ENCODE data around the gene IFT43. TPM values are rescaled to one million over a fixed set of nuclear protein-coding genes. Genes with fewer than 3 reads are reported as not detected.
"Not testable (repeated sequence)": the region's sequence is repeated elsewhere in the genome, so short reads cannot be mapped to it uniquely, and the experiment has no call there.

IFT43 gene
- total RNA-seq, 1 donor from 2014 or later: 8.9 TPM

DNA sequence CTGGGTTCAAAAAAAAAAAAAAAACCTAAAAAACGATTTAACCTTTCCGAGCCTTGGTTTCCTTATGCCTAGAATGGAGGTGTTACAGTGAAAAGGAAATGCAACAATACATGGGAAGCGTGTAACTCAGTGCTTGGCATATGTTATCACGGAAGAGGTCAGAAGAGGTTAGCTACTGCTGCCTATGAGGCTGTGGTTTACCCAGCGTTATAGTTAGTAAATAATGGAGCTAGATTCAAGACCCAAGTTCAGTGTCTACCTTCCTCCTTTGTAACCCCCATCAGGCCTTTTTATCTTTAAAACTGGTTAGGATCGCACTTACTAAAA lies 839 bp downstream of the IFT43 start:
- Mint-ChIP-seq H3K27me3 (peaks cover 14% of the 10 kb centered on the region), H3K27ac (no peak overlapping the region), H3K4me1 (peaks cover 18% of the 10 kb centered on the region), H3K4me3 (peak overlapping the region; percentile 89), H3K36me3 (ENCODE audit: low read depth) (peaks cover 2% of the 10 kb centered on the region), H3K9me3 (no peaks in the 10 kb centered on the region)
- intact Hi-C loops (cut with micrococcal nuclease): loop anchor here (10.0 kb wide), 1 partner anchor 168 kb away; the partner anchor contains the start of gene GPATCH2L
- no peak for DNase-seq

GRCh38 chr14:75987201-75987970 lies 1.8 kb downstream of the IFT43 start:
- Mint-ChIP-seq H3K27me3 (peaks cover 14% of the 10 kb centered on the region), H3K9me3 (no peaks in the 10 kb centered on the region), H3K4me1 (peaks cover 14% of the 10 kb centered on the region), H3K4me3 (no peak overlapping the region), H3K36me3 (ENCODE audit: low read depth) (peaks cover 2% of the 10 kb centered on the region), H3K27ac (no peak overlapping the region)
- DNase-seq: no peak
- intact Hi-C loops (cut with micrococcal nuclease): loop anchor here (10.0 kb wide), 1 partner anchor 167 kb away; the partner anchor contains the start of gene GPATCH2L

GRCh38 chr14:75989134-75989533 lies 3.6 kb downstream of the IFT43 start:
- H3K4me1 Mint-ChIP-seq: peaks cover 14% of the 10 kb centered on the region
- peaks cover 2% of the 10 kb centered on the region for H3K36me3 Mint-ChIP-seq (ENCODE audit: low read depth)
- H3K27ac Mint-ChIP-seq: no peak overlapping the region
- intact Hi-C loops (cut with micrococcal nuclease): loop anchor here (10.0 kb wide), 1 partner anchor 166 kb away; the partner anchor contains the start of gene GPATCH2L
- DNase-seq: no peak
- peaks cover 4% of the 10 kb centered on the region for H3K27me3 Mint-ChIP-seq
- no peaks in the 10 kb centered on the region for H3K9me3 Mint-ChIP-seq
- no peak overlapping the region for H3K4me3 Mint-ChIP-seq

- no peak overlapping the region for H3K27ac Mint-ChIP-seq
- H3K4me3 Mint-ChIP-seq: no peak overlapping the region
- H3K9me3 Mint-ChIP-seq: no peaks in the 10 kb centered on the region
- DNase-seq: no peak
- H3K4me1 Mint-ChIP-seq: peaks cover 14% of the 10 kb centered on the region
- intact Hi-C loops (cut with micrococcal nuclease): no loop called here
- peaks cover 2% of the 10 kb centered on the region for H3K36me3 Mint-ChIP-seq (ENCODE audit: low read depth)
- H3K27me3 Mint-ChIP-seq: peaks cover 1% of the 10 kb centered on the region
Observed at GRCh38 chr14:75990297-75990696, 4.7 kb downstream of the IFT43 start.

DNA sequence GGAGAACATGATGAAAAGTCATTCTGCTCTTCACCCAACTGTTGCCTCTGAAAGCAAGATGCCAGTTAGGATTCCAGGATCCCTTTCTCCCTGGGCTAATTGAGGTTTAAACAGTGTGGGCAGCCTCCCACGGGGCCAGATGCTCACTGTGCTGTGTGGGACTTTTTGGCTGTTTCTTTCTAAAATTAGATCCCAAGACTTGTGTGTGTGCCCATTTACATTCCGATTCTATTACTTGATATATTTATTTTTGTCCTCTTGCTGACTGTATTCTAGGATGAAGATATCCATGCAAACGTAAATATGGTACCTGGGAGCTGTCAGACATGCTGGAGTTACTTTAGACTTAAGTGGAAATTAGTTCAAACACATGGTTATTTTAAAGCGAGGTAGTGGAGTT lies 6.2 kb downstream of the IFT43 start:
- DNase-seq: no peak

DNA sequence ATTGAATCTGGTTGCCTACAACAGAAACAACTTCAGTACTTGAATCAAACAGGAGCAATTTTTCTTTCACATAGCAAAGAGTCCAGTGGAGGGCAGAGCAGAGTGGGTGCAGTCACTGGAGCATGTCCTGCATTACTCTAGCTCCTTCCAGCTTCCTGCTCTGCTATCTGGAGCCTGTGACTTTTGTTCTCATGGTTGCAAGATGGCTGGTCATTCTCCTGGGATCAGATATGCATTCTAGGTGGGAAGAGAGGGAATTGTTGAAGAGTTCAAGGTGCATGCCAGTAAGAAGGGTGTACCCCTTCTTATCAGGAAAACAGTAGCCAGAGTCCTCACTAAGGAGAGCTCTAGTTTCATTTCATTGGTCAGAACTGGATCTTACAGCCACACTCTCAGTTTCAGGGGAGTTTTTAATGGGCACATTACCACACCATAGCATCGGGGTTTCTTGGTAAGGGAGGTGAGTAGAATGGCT lies 8.0 kb downstream of the IFT43 start:
- no peaks in the 10 kb centered on the region for H3K36me3 Mint-ChIP-seq (ENCODE audit: low read depth)
- DNase-seq: no peak
- H3K9me3 Mint-ChIP-seq: no peaks in the 10 kb centered on the region
- intact Hi-C loops (cut with micrococcal nuclease): no loop called here
- H3K27me3 Mint-ChIP-seq: no peaks in the 10 kb centered on the region
- no peak overlapping the region for H3K4me3 Mint-ChIP-seq
- peaks cover 4% of the 10 kb centered on the region for H3K4me1 Mint-ChIP-seq
- no peak overlapping the region for H3K27ac Mint-ChIP-seq

More for the DNA sequence above, 6.2 kb downstream of the IFT43 start:
- H3K27ac Mint-ChIP-seq: no peak overlapping the region
- no peaks in the 10 kb centered on the region for H3K27me3 Mint-ChIP-seq
- H3K36me3 Mint-ChIP-seq (ENCODE audit: low read depth): no peaks in the 10 kb centered on the region
- intact Hi-C loops (cut with micrococcal nuclease): no loop called here
- H3K4me3 Mint-ChIP-seq: no peak overlapping the region
- no peaks in the 10 kb centered on the region for H3K9me3 Mint-ChIP-seq
- H3K4me1 Mint-ChIP-seq: peaks cover 5% of the 10 kb centered on the region

DNA sequence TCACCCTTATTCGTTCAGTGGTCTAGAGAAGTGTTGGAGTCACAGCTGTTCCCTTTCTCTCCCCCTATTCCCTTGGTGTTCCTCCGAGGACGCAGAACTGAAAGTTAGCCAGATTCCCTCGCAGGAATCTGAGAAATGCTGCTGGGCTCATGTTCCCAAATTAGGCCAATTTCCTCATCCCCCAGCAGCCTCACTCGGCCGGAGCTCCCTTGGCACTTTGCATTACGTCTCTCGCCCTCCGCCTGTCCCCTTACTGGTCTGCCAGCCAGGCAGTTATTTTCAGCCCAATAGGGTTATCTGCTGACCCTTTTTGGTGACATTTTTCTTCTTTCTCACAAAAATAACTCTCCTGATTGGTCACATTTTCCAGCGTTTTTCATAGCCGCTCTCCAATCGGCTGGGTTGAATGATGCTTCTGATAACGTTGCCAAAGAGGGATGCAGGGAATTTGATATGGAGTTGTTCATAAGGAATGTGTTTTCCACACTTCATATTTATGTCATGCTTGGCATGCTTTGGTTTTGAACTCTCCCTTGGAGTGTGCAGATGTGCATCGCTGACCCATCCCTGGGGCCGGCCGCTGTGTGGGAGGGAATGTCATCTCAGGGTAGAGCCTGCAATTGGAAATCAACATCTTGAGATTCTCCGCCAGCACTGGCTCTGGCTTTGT lies 9.9 kb downstream of the IFT43 start:
- no peak overlapping the region for H3K4me3 Mint-ChIP-seq
- no peaks in the 10 kb centered on the region for H3K36me3 Mint-ChIP-seq (ENCODE audit: low read depth)
- no peak for DNase-seq
- no peak overlapping the region for H3K27ac Mint-ChIP-seq
- H3K27me3 Mint-ChIP-seq: no peaks in the 10 kb centered on the region
- intact Hi-C loops (cut with micrococcal nuclease): no loop called here
- no peaks in the 10 kb centered on the region for H3K9me3 Mint-ChIP-seq
- peaks cover 4% of the 10 kb centered on the region for H3K4me1 Mint-ChIP-seq

GRCh38 chr14:75996488-75996887 lies 10.9 kb downstream of the IFT43 start:
- H3K9me3 Mint-ChIP-seq: no peaks in the 10 kb centered on the region
- H3K4me3 Mint-ChIP-seq: no peak overlapping the region
- H3K27ac Mint-ChIP-seq: no peak overlapping the region
- intact Hi-C loops (cut with micrococcal nuclease): no loop called here
- peaks cover 4% of the 10 kb centered on the region for H3K4me1 Mint-ChIP-seq
- DNase-seq: no peak
- H3K36me3 Mint-ChIP-seq (ENCODE audit: low read depth): no peaks in the 10 kb centered on the region
- H3K27me3 Mint-ChIP-seq: no peaks in the 10 kb centered on the region

DNA sequence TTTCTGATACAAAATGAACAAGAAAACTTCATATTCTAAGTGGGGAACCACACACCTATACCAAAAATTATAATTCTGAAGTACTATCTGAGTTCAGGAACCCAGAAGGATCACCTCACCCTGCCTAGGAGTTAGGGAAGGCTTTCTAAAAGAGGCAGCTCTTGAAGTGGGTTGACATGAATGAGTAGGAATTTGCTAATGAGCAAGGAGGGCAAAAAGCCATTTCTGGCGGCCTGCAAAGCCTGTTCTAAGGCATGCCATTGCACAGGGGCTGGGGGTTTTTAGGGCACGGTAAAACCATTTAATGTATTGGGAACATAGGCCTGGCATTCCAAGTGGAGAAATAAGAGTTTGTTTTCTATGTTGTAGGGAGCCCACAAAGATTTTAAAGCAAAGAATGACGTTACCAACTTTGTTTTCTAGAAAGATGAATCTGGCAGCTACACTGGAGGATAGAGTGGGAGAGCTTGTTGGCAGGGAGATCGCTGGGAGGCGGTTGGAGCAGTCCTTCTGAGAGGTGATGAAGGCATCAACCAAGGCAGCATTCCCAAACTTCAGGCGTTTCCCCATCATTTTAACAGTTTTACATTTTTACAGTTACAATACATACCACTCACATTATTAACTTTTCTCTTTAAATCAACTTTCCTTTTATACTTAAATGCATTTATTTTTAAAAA lies 14.1 kb downstream of the IFT43 start:
- Mint-ChIP-seq H3K36me3 (ENCODE audit: low read depth) (peaks cover 3% of the 10 kb centered on the region), H3K9me3 (peaks cover 6% of the 10 kb centered on the region)

GRCh38 chr14:76002383-76002782 lies 16.8 kb downstream of the IFT43 start:
- H3K4me1 Mint-ChIP-seq: no peaks in the 10 kb centered on the region
- H3K4me3 Mint-ChIP-seq: no peak overlapping the region
- peaks cover 5% of the 10 kb centered on the region for H3K36me3 Mint-ChIP-seq (ENCODE audit: low read depth)
- H3K9me3 Mint-ChIP-seq: peaks cover 6% of the 10 kb centered on the region
- intact Hi-C loops (cut with micrococcal nuclease): no loop called here
- DNase-seq: no peak
- no peak overlapping the region for H3K27ac Mint-ChIP-seq
- H3K27me3 Mint-ChIP-seq: no peaks in the 10 kb centered on the region

More for the DNA sequence above, 14.1 kb downstream of the IFT43 start:
- H3K4me1 Mint-ChIP-seq: no peaks in the 10 kb centered on the region
- H3K27ac Mint-ChIP-seq: no peak overlapping the region
- intact Hi-C loops (cut with micrococcal nuclease): no loop called here
- H3K4me3 Mint-ChIP-seq: no peak overlapping the region
- no peak for DNase-seq
- H3K27me3 Mint-ChIP-seq: no peaks in the 10 kb centered on the region

- H3K27ac Mint-ChIP-seq: no peak overlapping the region
- intact Hi-C loops (cut with micrococcal nuclease): no loop called here
- no peak overlapping the region for H3K4me3 Mint-ChIP-seq
- peaks cover 5% of the 10 kb centered on the region for H3K36me3 Mint-ChIP-seq (ENCODE audit: low read depth)
- H3K27me3 Mint-ChIP-seq: no peaks in the 10 kb centered on the region
- no peak for DNase-seq
- H3K9me3 Mint-ChIP-seq: peaks cover 6% of the 10 kb centered on the region
- H3K4me1 Mint-ChIP-seq: no peaks in the 10 kb centered on the region
Observed at GRCh38 chr14:76006253-76006652, 20.7 kb downstream of the IFT43 start.

- no peak for DNase-seq
- H3K4me1 Mint-ChIP-seq: no peaks in the 10 kb centered on the region
- H3K36me3 Mint-ChIP-seq (ENCODE audit: low read depth): peaks cover 5% of the 10 kb centered on the region
- peaks cover 4% of the 10 kb centered on the region for H3K9me3 Mint-ChIP-seq
- H3K27ac Mint-ChIP-seq: no peak overlapping the region
- H3K4me3 Mint-ChIP-seq: no peak overlapping the region
- intact Hi-C loops (cut with micrococcal nuclease): no loop called here
- H3K27me3 Mint-ChIP-seq: no peaks in the 10 kb centered on the region
Observed at GRCh38 chr14:76007379-76007778, 21.8 kb downstream of the IFT43 start.

- no peak overlapping the region for H3K27ac Mint-ChIP-seq
Observed at GRCh38 chr14:76007852-76008251, 22.3 kb downstream of the IFT43 start.

GRCh38 chr14:76009627-76010026 lies 24.1 kb downstream of the IFT43 start:
- H3K27ac Mint-ChIP-seq; H3K36me3 Mint-ChIP-seq (ENCODE audit: low read depth); H3K9me3 Mint-ChIP-seq; H3K4me3 Mint-ChIP-seq; H3K27me3 Mint-ChIP-seq; intact Hi-C loops (cut with micrococcal nuclease); H3K4me1 Mint-ChIP-seq; DNase-seq: not testable (repeated sequence)

More at GRCh38 chr14:76007852-76008251, 22.3 kb downstream of the IFT43 start:
- intact Hi-C loops (cut with micrococcal nuclease): no loop called here
- H3K9me3 Mint-ChIP-seq: no peaks in the 10 kb centered on the region
- no peaks in the 10 kb centered on the region for H3K4me1 Mint-ChIP-seq
- no peaks in the 10 kb centered on the region for H3K27me3 Mint-ChIP-seq
- peaks cover 2% of the 10 kb centered on the region for H3K36me3 Mint-ChIP-seq (ENCODE audit: low read depth)
- DNase-seq: no peak
- no peak overlapping the region for H3K4me3 Mint-ChIP-seq

All from activated CD4-positive, alpha-beta T cell treated with anti-CD3 and anti-CD28 coated beads, Interleukin-2, amount 10 ng/mL, durations not matched to agents 24 days and 14 days (primary cell).